GM23338 (cell line): ENCODE measurements around the gene SPOPL. TPM values are rescaled to one million over a fixed set of nuclear protein-coding genes. Genes with fewer than 3 reads are reported as not detected.

Source experiments
- ATAC-seq: fragments of 200-7000 bp; cut with Tn5 transposase; 3 replicates; pipeline ENCODE4 v1.9.1; 2020
- DNase-seq: peaks from one replicate; pipeline ENCODE4 v3.0.0-alpha.2; 2015; ENCODE audit warnings: low spot score
- H2AFZ ChIP-seq: fragments of 200-600 bp; sonication (generic); 2 replicates; pipeline ENCODE4 v1.8.0; 2016; ENCODE audit warnings: antibody characterized with exemption, mild to moderate bottlenecking, moderate library complexity
- H3F3A ChIP-seq: fragments of 200-600 bp; sonication (generic); replicated peaks from 2 replicates; pipeline ENCODE4 v1.8.0; 2017; ENCODE audit warnings: antibody characterized with exemption, mixed run types, low read depth
- H3K27ac ChIP-seq: fragments of 200-600 bp; sonication (generic); 2 replicates; pipeline ENCODE4 v1.6.1; 2016; ENCODE audit warnings: low read depth
- H3K27me3 ChIP-seq: fragments of 200-600 bp; sonication (generic); 2 replicates; pipeline ENCODE4 v1.8.0; 2016; ENCODE audit warnings: mild to moderate bottlenecking, mixed run types, moderate library complexity; ENCODE audit not compliant: insufficient read depth
- H3K36me3 ChIP-seq: fragments of 200-600 bp; sonication (generic); 2 replicates; pipeline ENCODE4 v1.8.0; 2016; ENCODE audit warnings: mild to moderate bottlenecking; ENCODE audit not compliant: insufficient read depth
- H3K4me1 ChIP-seq: fragments of 200-600 bp; sonication (generic); 2 replicates; pipeline ENCODE4 v1.8.0; 2016; ENCODE audit warnings: mild to moderate bottlenecking, moderate library complexity; ENCODE audit not compliant: insufficient read depth
- H3K4me2 ChIP-seq: fragments of 200-600 bp; sonication (generic); 2 replicates; pipeline ENCODE4 v1.7.1; 2017; ENCODE audit warnings: mixed run types
- H3K4me3 ChIP-seq: fragments of 200-600 bp; sonication (generic); 2 replicates; pipeline ENCODE4 v1.6.1; 2016; ENCODE audit warnings: mixed run types
- H3K79me2 ChIP-seq: fragments of 200-600 bp; sonication (generic); replicated peaks from 2 replicates; pipeline ENCODE4 v1.8.0; 2017; ENCODE audit warnings: mild to moderate bottlenecking; ENCODE audit not compliant: insufficient read depth
- H3K9me2 ChIP-seq: fragments of 200-600 bp; sonication (generic); 2 replicates; pipeline ENCODE4 v1.8.0; 2017; ENCODE audit not compliant: insufficient read depth
- H4K20me1 ChIP-seq: fragments of 200-600 bp; sonication (generic); replicated peaks from 2 replicates; pipeline ENCODE4 v1.8.0; 2017; ENCODE audit warnings: mild to moderate bottlenecking; ENCODE audit not compliant: insufficient read depth
- H3K27ac Mint-ChIP-seq: 2 replicates; pipeline ENCODE4 v1.8.0; 2020; ENCODE audit warnings: inconsistent platforms, mild to moderate bottlenecking, moderate library complexity, mixed read lengths
- H3K27me3 Mint-ChIP-seq: 3 replicates; pipeline ENCODE4 v1.8.0; 2022; ENCODE audit warnings: low read depth, mild to moderate bottlenecking, moderate library complexity, mixed read lengths, inconsistent platforms; ENCODE audit not compliant: insufficient read depth, poor library complexity
- H3K36me3 Mint-ChIP-seq: 3 replicates; pipeline ENCODE4 v1.8.0; 2021; ENCODE audit warnings: low read depth, mild to moderate bottlenecking, inconsistent platforms, moderate library complexity, mixed read lengths
- H3K4me1 Mint-ChIP-seq: 3 replicates; pipeline ENCODE4 v1.8.0; 2020; ENCODE audit warnings: mild to moderate bottlenecking, inconsistent platforms, mixed read lengths
- H3K4me3 Mint-ChIP-seq: 3 replicates; pipeline ENCODE4 v1.8.0; 2021; ENCODE audit warnings: moderate library complexity, mild to moderate bottlenecking, inconsistent platforms, mixed read lengths
- H3K9me3 Mint-ChIP-seq: 3 replicates; pipeline ENCODE4 v1.8.0; 2020; ENCODE audit warnings: moderate library complexity, mild to moderate bottlenecking, inconsistent platforms, mixed read lengths
- CREB1 ChIP-seq: fragments of 250-450 bp; sonication (Bioruptor Pico); IDR thresholded peaks from 2 replicates; pipeline ENCODE4 v1.5.0; 2020; ENCODE audit warnings: low read depth, mild to moderate bottlenecking, moderate library complexity
- EZH2 ChIP-seq: fragments of 200-600 bp; sonication (generic); IDR thresholded peaks from one replicate; pipeline ENCODE4 v1.8.0; 2017; ENCODE audit warnings: antibody characterized with exemption, mild to moderate bottlenecking, low read depth; ENCODE audit not compliant: unreplicated experiment
- EZH2phosphoT487 ChIP-seq: fragments of 200-600 bp; sonication (generic); IDR thresholded peaks from one replicate; pipeline ENCODE4 v1.8.1; 2018; ENCODE audit warnings: antibody characterized with exemption; ENCODE audit not compliant: unreplicated experiment
- JUNB ChIP-seq: IDR thresholded peaks from one replicate; pipeline ENCODE4 v1.6.1; 2016; ENCODE audit warnings: antibody characterized with exemption; ENCODE audit not compliant: unreplicated experiment
- NANOG ChIP-seq: IDR thresholded peaks from 2 replicates; pipeline ENCODE4 v1.6.1; 2016; ENCODE audit warnings: antibody characterized with exemption, borderline replicate concordance
- POLR2AphosphoS5 ChIP-seq: IDR thresholded peaks from 2 replicates; pipeline ENCODE4 v1.6.1; 2016; ENCODE audit warnings: antibody characterized with exemption, low read depth
- REST ChIP-seq: IDR thresholded peaks from one replicate; pipeline ENCODE4 v1.6.1; 2018; ENCODE audit warnings: antibody characterized with exemption; ENCODE audit not compliant: unreplicated experiment
- STAT1 ChIP-seq: IDR thresholded peaks from one replicate; pipeline ENCODE4 v1.6.1; 2016; ENCODE audit warnings: antibody characterized with exemption; ENCODE audit not compliant: unreplicated experiment
- ZNF114 ChIP-seq: fragments of 250-450 bp; sonication (Bioruptor Pico); IDR thresholded peaks from 2 replicates; pipeline ENCODE4 v1.5.0; 2020; ENCODE audit warnings: mild to moderate bottlenecking, moderate library complexity
- ZNF331 ChIP-seq: fragments of 250-450 bp; sonication (Bioruptor Pico); IDR thresholded peaks from 2 replicates; pipeline ENCODE4 v1.5.0; 2020; ENCODE audit warnings: low read depth, mild to moderate bottlenecking, moderate library complexity
- polyA plus RNA-seq: library from polyadenylated mRNA; unstranded; fragments of >200 nt; fragmentation: Nextera tagmentation; extraction: Ambion mirVana; gene quantifications from 2 replicates; pipeline ENCODE4 v1.2.1, GENCODE V29; 2016
- total RNA-seq: library from RNA; depleted of rRNA; stranded (reverse); fragments of >200 nt; shearing (Covaris generic); gene quantifications from 2 replicates; pipeline ENCODE4 v1.2.3, GENCODE V29; 2014
- TF ChIP-seq, protein P1 (sequence below): fragments of 250-450 bp; sonication (Bioruptor Pico); IDR thresholded peaks from 2 replicates; pipeline ENCODE4 v1.5.0; 2020; ENCODE audit warnings: mild to moderate bottlenecking, moderate library complexity
- TF ChIP-seq, protein P2 (sequence below), 2 experiments: fragments of 200-600 bp in 1 of 2; sonication (generic) in 1 of 2; conservative IDR thresholded peaks; 2 replicates each; pipeline versions ENCODE4 v1.5.1 to v1.6.1; 2016 to 2017; ENCODE audit warnings: antibody characterized with exemption in 2 of 2, low read depth in 2 of 2, mild to moderate bottlenecking in 2 of 2, moderate library complexity in 1 of 2
- TF ChIP-seq, protein P3 (sequence below): IDR thresholded peaks from 2 replicates; pipeline ENCODE4 v1.6.1; 2016; ENCODE audit warnings: antibody characterized with exemption

The SPOPL gene
- total and polyA plus RNA-seq, 2 experiments from 2014 or later = 4.5 to 15.4 TPM

DNA sequence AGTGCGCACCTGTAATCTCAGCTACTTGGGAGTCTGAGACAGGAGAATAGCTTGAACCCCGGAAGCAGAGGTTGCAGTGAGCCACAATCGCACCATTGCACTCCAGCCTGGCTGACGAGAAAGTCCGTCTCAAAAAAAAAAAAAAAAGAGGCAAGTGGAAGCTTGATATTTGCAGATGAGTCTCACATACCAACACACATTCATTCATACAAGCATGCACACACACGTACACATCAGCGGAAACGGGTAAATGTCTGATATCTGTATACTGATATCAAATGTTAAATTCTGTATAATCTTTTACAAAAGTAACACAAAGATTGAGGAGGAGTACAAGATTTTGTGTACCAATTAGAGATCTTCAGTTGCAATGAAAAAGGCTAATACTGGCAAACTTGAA lies 47.8 kb upstream of the SPOPL start:
- no peak for ATAC-seq
- Mint-ChIP-seq H3K36me3 (no peaks in the 10 kb centered on the region), H3K9me3 (no peaks in the 10 kb centered on the region; the same call in 2 of the 3 replicates), H3K27me3 (peaks cover 2% of the 10 kb centered on the region), H3K4me1 (no peaks in the 10 kb centered on the region), H3K4me3 (no peak overlapping the region), H3K27ac (no peak overlapping the region)
- Histone ChIP-seq H3F3A (no peaks in the 10 kb centered on the region), H4K20me1 (no peaks in the 10 kb centered on the region), H3K4me3 (no peak overlapping the region), H3K27ac (no peak overlapping the region), H3K4me1 (no peaks in the 10 kb centered on the region), H3K9me2 (0 out of 2 replicates have a peak, but pooled peaks cover 4% of the 10 kb centered on the region), H3K4me2 (no peak overlapping the region), H3K27me3 (no peaks in the 10 kb centered on the region), H2AFZ (no peak overlapping the region), H3K79me2 (no peaks in the 10 kb centered on the region), H3K36me3 (no peaks in the 10 kb centered on the region)
- no peak for TF ChIP-seq JUNB
- TF ChIP-seq, protein P1, sequence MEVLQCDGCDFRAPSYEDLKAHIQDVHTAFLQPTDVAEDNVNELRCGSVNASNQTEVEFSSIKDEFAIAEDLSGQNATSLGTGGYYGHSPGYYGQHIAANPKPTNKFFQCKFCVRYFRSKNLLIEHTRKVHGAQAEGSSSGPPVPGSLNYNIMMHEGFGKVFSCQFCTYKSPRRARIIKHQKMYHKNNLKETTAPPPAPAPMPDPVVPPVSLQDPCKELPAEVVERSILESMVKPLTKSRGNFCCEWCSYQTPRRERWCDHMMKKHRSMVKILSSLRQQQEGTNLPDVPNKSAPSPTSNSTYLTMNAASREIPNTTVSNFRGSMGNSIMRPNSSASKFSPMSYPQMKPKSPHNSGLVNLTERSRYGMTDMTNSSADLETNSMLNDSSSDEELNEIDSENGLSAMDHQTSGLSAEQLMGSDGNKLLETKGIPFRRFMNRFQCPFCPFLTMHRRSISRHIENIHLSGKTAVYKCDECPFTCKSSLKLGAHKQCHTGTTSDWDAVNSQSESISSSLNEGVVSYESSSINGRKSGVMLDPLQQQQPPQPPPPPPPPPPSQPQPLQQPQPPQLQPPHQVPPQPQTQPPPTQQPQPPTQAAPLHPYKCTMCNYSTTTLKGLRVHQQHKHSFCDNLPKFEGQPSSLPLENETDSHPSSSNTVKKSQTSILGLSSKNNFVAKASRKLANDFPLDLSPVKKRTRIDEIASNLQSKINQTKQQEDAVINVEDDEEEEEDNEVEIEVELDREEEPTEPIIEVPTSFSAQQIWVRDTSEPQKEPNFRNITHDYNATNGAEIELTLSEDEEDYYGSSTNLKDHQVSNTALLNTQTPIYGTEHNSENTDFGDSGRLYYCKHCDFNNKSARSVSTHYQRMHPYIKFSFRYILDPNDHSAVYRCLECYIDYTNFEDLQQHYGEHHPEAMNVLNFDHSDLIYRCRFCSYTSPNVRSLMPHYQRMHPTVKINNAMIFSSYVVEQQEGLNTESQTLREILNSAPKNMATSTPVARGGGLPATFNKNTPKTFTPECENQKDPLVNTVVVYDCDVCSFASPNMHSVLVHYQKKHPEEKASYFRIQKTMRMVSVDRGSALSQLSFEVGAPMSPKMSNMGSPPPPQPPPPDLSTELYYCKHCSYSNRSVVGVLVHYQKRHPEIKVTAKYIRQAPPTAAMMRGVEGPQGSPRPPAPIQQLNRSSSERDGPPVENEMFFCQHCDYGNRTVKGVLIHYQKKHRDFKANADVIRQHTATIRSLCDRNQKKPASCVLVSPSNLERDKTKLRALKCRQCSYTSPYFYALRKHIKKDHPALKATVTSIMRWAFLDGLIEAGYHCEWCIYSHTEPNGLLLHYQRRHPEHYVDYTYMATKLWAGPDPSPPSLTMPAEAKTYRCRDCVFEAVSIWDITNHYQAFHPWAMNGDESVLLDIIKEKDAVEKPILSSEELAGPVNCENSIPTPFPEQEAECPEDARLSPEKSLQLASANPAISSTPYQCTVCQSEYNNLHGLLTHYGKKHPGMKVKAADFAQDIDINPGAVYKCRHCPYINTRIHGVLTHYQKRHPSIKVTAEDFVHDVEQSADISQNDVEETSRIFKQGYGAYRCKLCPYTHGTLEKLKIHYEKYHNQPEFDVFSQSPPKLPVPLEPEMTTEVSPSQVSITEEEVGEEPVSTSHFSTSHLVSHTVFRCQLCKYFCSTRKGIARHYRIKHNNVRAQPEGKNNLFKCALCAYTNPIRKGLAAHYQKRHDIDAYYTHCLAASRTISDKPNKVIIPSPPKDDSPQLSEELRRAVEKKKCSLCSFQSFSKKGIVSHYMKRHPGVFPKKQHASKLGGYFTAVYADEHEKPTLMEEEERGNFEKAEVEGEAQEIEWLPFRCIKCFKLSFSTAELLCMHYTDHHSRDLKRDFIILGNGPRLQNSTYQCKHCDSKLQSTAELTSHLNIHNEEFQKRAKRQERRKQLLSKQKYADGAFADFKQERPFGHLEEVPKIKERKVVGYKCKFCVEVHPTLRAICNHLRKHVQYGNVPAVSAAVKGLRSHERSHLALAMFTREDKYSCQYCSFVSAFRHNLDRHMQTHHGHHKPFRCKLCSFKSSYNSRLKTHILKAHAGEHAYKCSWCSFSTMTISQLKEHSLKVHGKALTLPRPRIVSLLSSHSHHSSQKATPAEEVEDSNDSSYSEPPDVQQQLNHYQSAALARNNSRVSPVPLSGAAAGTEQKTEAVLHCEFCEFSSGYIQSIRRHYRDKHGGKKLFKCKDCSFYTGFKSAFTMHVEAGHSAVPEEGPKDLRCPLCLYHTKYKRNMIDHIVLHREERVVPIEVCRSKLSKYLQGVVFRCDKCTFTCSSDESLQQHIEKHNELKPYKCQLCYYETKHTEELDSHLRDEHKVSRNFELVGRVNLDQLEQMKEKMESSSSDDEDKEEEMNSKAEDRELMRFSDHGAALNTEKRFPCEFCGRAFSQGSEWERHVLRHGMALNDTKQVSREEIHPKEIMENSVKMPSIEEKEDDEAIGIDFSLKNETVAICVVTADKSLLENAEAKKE (CRISPR knock-in tag) = no peak
- TF ChIP-seq, protein P2, sequence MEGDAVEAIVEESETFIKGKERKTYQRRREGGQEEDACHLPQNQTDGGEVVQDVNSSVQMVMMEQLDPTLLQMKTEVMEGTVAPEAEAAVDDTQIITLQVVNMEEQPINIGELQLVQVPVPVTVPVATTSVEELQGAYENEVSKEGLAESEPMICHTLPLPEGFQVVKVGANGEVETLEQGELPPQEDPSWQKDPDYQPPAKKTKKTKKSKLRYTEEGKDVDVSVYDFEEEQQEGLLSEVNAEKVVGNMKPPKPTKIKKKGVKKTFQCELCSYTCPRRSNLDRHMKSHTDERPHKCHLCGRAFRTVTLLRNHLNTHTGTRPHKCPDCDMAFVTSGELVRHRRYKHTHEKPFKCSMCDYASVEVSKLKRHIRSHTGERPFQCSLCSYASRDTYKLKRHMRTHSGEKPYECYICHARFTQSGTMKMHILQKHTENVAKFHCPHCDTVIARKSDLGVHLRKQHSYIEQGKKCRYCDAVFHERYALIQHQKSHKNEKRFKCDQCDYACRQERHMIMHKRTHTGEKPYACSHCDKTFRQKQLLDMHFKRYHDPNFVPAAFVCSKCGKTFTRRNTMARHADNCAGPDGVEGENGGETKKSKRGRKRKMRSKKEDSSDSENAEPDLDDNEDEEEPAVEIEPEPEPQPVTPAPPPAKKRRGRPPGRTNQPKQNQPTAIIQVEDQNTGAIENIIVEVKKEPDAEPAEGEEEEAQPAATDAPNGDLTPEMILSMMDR (conservative IDR thresholded peaks at IDR 0.05; ENCODE audit: low read depth in 2 of 2) = no peak
- no peak for TF ChIP-seq STAT1
- no peak for TF ChIP-seq POLR2AphosphoS5
- TF ChIP-seq, protein P3, sequence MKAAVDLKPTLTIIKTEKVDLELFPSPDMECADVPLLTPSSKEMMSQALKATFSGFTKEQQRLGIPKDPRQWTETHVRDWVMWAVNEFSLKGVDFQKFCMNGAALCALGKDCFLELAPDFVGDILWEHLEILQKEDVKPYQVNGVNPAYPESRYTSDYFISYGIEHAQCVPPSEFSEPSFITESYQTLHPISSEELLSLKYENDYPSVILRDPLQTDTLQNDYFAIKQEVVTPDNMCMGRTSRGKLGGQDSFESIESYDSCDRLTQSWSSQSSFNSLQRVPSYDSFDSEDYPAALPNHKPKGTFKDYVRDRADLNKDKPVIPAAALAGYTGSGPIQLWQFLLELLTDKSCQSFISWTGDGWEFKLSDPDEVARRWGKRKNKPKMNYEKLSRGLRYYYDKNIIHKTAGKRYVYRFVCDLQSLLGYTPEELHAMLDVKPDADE = no peak
- no peak for TF ChIP-seq ZNF114 (CRISPR knock-in tag)
- no peak for TF ChIP-seq NANOG
- no peak for TF ChIP-seq REST
- TF ChIP-seq EZH2phosphoT487 = no peak
- no peak for TF ChIP-seq EZH2
- no peak for TF ChIP-seq CREB1 (CRISPR knock-in tag)
- no peak for TF ChIP-seq ZNF331
- DNase-seq = no peak
